MM.1S (cell line): ENCODE results near the gene MPZL1.

Source experiments
- DNase-seq: peaks from one replicate; pipeline ENCODE4 v3.0.0-alpha.2; 2015
- H2AFZ ChIP-seq: fragments of 300-600 bp; sonication (generic); 2 replicates; pipeline ENCODE4 v1.6.0; 2016; ENCODE audit warnings: antibody characterized with exemption, low read length
- H3F3A ChIP-seq: fragments of 300-600 bp; sonication (generic); 2 replicates; pipeline ENCODE4 v1.6.1; 2016; ENCODE audit warnings: mild to moderate bottlenecking, antibody characterized with exemption, low read length, moderate library complexity, mixed read lengths; ENCODE audit not compliant: insufficient read depth
- H3K27ac ChIP-seq: fragments of 300-600 bp; sonication (generic); 2 replicates; pipeline ENCODE4 v1.5.1; 2016; ENCODE audit warnings: mild to moderate bottlenecking, low read length
- H3K27me3 ChIP-seq: fragments of 300-600 bp; sonication (generic); replicated peaks from 2 replicates; pipeline ENCODE4 v1.6.0; 2016; ENCODE audit warnings: low read length; ENCODE audit not compliant: insufficient read depth
- H3K36me3 ChIP-seq: fragments of 300-600 bp; sonication (generic); replicated peaks from 2 replicates; pipeline ENCODE4 v1.6.1; 2016; ENCODE audit warnings: mild to moderate bottlenecking, low read length, mixed read lengths; ENCODE audit not compliant: insufficient read depth
- H3K4me1 ChIP-seq: fragments of 300-600 bp; sonication (generic); 2 replicates; pipeline ENCODE4 v1.6.1; 2016; ENCODE audit warnings: low read length, mixed read lengths
- H3K4me2 ChIP-seq: fragments of 300-600 bp; sonication (generic); 2 replicates; pipeline ENCODE4 v1.6.0; 2016; ENCODE audit warnings: low read depth, low read length
- H3K4me3 ChIP-seq: fragments of 300-600 bp; sonication (generic); 2 replicates; pipeline ENCODE4 v1.5.1; 2016; ENCODE audit warnings: low read length, mixed read lengths
- H3K79me2 ChIP-seq: fragments of 300-600 bp; sonication (generic); 2 replicates; pipeline ENCODE4 v1.6.1; 2016; ENCODE audit warnings: mixed run types, low read length, mixed read lengths
- H3K9ac ChIP-seq: fragments of 300-600 bp; sonication (generic); 2 replicates; pipeline ENCODE4 v1.6.1; 2016; ENCODE audit warnings: low read length, mixed read lengths
- H3K9me2 ChIP-seq: fragments of 300-600 bp; sonication (generic); replicated peaks from 2 replicates; pipeline ENCODE4 v1.6.1; 2016; ENCODE audit warnings: mild to moderate bottlenecking, low read length, mixed read lengths; ENCODE audit not compliant: insufficient read depth
- H3K9me3 ChIP-seq: fragments of 300-600 bp; sonication (generic); replicated peaks from 2 replicates; pipeline ENCODE4 v1.6.1; 2016; ENCODE audit warnings: mild to moderate bottlenecking, low read length, mixed read lengths; ENCODE audit not compliant: insufficient read depth
- H4K20me1 ChIP-seq: fragments of 300-600 bp; sonication (generic); 2 replicates; pipeline ENCODE4 v1.6.1; 2016; ENCODE audit warnings: mild to moderate bottlenecking, low read length, moderate library complexity, mixed read lengths; ENCODE audit not compliant: insufficient read depth
- CTCF ChIP-seq: fragments of 300-600 bp; sonication (generic); IDR thresholded peaks from 2 replicates; pipeline ENCODE4 v1.5.1; 2016; ENCODE audit warnings: antibody characterized with exemption, low read length, mixed read lengths
- EZH2 ChIP-seq: fragments of 300-600 bp; sonication (generic); optimal IDR thresholded peaks from 2 replicates; pipeline ENCODE3; 2017; ENCODE audit warnings: low read depth, mild to moderate bottlenecking, antibody characterized with exemption, low read length, mixed read lengths
- EZH2phosphoT487 ChIP-seq: fragments of 300-600 bp; sonication (generic); IDR thresholded peaks from 2 replicates; pipeline ENCODE4 v1.6.1; 2018; ENCODE audit warnings: antibody characterized with exemption, low read length

Gene MPZL1

GRCh38 chr1:167693425-167694045, 28.2 kb upstream of the MPZL1 start:
- Histone ChIP-seq H3K27me3 (no peaks in the 10 kb centered on the region), H3K4me3 (no peak overlapping the region), H3K9ac (no peak overlapping the region), H3K4me1 (no peaks in the 10 kb centered on the region), H3K36me3 (0 out of 2 replicates have a peak, but pooled peaks cover 6% of the 10 kb centered on the region), H3K9me3 (no peaks in the 10 kb centered on the region), H3K9me2 (no peaks in the 10 kb centered on the region), H3F3A (no peaks in the 10 kb centered on the region), H4K20me1 (no peaks in the 10 kb centered on the region), H2AFZ (no peak overlapping the region), H3K4me2 (no peak overlapping the region), H3K79me2 (peaks cover 2% of the 10 kb centered on the region; the same call in 1 of the 2 replicates), H3K27ac (no peak overlapping the region)
- no peak for DNase-seq
- TF ChIP-seq EZH2 (no peak), CTCF (no peak), EZH2phosphoT487 (no peak)

GRCh38 chr1:167694691-167695090, 27.1 kb upstream of the MPZL1 start:
- H4K20me1 ChIP-seq: no peaks in the 10 kb centered on the region

GRCh38 chr1:167695147-167695546, 26.6 kb upstream of the MPZL1 start:
- no peak for DNase-seq
- H3K4me3 ChIP-seq: no peak overlapping the region
- no peaks in the 10 kb centered on the region for H3F3A ChIP-seq
- no peaks in the 10 kb centered on the region for H3K9me2 ChIP-seq
- no peaks in the 10 kb centered on the region for H3K9me3 ChIP-seq
- no peak overlapping the region for H2AFZ ChIP-seq
- 0 out of 2 replicates have a peak, but pooled peaks cover 10% of the 10 kb centered on the region for H3K36me3 ChIP-seq
- H3K27me3 ChIP-seq: no peaks in the 10 kb centered on the region
- H3K79me2 ChIP-seq: no peaks in the 10 kb centered on the region
- no peak for TF ChIP-seq EZH2
- no peak for TF ChIP-seq EZH2phosphoT487
- no peak for TF ChIP-seq CTCF
- no peaks in the 10 kb centered on the region for H4K20me1 ChIP-seq
- H3K27ac ChIP-seq: no peak overlapping the region
- no peak overlapping the region for H3K4me2 ChIP-seq
- no peaks in the 10 kb centered on the region for H3K4me1 ChIP-seq
- no peak overlapping the region for H3K9ac ChIP-seq

More at GRCh38 chr1:167694691-167695090, 27.1 kb upstream of the MPZL1 start:
- Histone ChIP-seq H3K36me3 (0 out of 2 replicates have a peak, but pooled peaks cover 6% of the 10 kb centered on the region), H3K79me2 (no peaks in the 10 kb centered on the region), H3K27ac (no peak overlapping the region), H3K9me3 (no peaks in the 10 kb centered on the region), H3K27me3 (no peaks in the 10 kb centered on the region), H3F3A (no peaks in the 10 kb centered on the region), H3K9ac (no peak overlapping the region), H3K9me2 (no peaks in the 10 kb centered on the region), H3K4me2 (no peak overlapping the region), H3K4me1 (no peaks in the 10 kb centered on the region), H3K4me3 (no peak overlapping the region), H2AFZ (no peak overlapping the region)
- TF ChIP-seq EZH2: no peak
- TF ChIP-seq CTCF: no peak
- no peak for TF ChIP-seq EZH2phosphoT487
- DNase-seq: no peak
